K562 (cell line): Measurements from ENCODE around the gene BCAS3. TPM values are rescaled to one million over a fixed set of nuclear protein-coding genes. Genes with fewer than 3 reads are reported as not detected.

Experiments
- KLF6 ChIP-seq: fragments of 250-450 bp; sonication (Bioruptor Pico); IDR thresholded peaks from 2 replicates; pipeline ENCODE4 v1.4.0; 2020; ENCODE audit warnings: mild to moderate bottlenecking, moderate library complexity, borderline replicate concordance
- MEIS2 ChIP-seq: fragments of 450-650 bp; IDR thresholded peaks from 2 replicates; pipeline ENCODE4 v1.6.1; 2014; ENCODE audit warnings: mild to moderate bottlenecking; ENCODE audit not compliant: partially characterized antibody
- NCOA2 ChIP-seq, 2 experiments: fragments of 450-650 bp; IDR thresholded peaks; 2 replicates each; pipeline ENCODE4 v1.6.1; 2018; ENCODE audit warnings: mild to moderate bottlenecking in 2 of 2, moderate library complexity in 1 of 2; ENCODE audit not compliant: partially characterized antibody in 2 of 2
- NEUROD1 ChIP-seq: fragments of 150-350 bp; IDR thresholded peaks from 2 replicates; pipeline ENCODE4 v1.6.1; 2014; ENCODE audit warnings: borderline replicate concordance, low read length, low read depth; ENCODE audit not compliant: partially characterized antibody
- ZNF695 ChIP-seq: fragments of 450-650 bp; formaldehyde crosslinking; IDR thresholded peaks from 2 replicates; pipeline ENCODE4 v1.4.0; 2020; ENCODE audit warnings: mild to moderate bottlenecking, moderate library complexity
- ZNF699 ChIP-seq: fragments of 250-450 bp; sonication (Bioruptor Pico); IDR thresholded peaks from 2 replicates; pipeline ENCODE4 v1.8.0; 2021; ENCODE audit warnings: mild to moderate bottlenecking, moderate library complexity; ENCODE audit not compliant: insufficient replicate concordance
- ZNF75A ChIP-seq: fragments of 450-650 bp; formaldehyde crosslinking; IDR thresholded peaks from 2 replicates; pipeline ENCODE4 v1.4.0; 2020; ENCODE audit warnings: mild to moderate bottlenecking
- polyA plus RNA-seq, 8 experiments: library from polyadenylated mRNA; depleted of rRNA in 4 of 8; stranded (reverse) in 5 of 8; unstranded in 3 of 8; fragments of >200 nt; fragmentation: Nextera tagmentation in 2 of 8; fragmentation: Illumina TruSeq in 1 of 8; extraction: Ambion mirVana in 2 of 8; extraction: Trizol in 1 of 8; gene quantifications; 2 replicates each; pipeline versions ENCODE4 v1.2.1 to v1.2.3, GENCODE V29; 2011 to 2014; ENCODE audit warnings: inconsistent platforms in 1 of 8, missing spikeins in 1 of 8
- total RNA-seq, 7 experiments: library from RNA; depleted of rRNA in 6 of 7; stranded (reverse); fragments of >200 nt in 6 of 7; fragmentation: Illumina TruSeq in 2 of 7; extraction: Trizol in 2 of 7; gene quantifications; 2 replicates each; pipeline versions ENCODE4 v1.2.1 to v1.2.3, GENCODE V29; 2011 to 2021; ENCODE audit warnings: low replicate concordance in 1 of 7
- TF ChIP-seq, protein P1 (sequence below): fragments of 450-650 bp; IDR thresholded peaks from 2 replicates; pipeline ENCODE4 v1.6.1; 2016; ENCODE audit warnings: mild to moderate bottlenecking, moderate library complexity
- TF ChIP-seq, protein P2 (sequence below): fragments of 250-450 bp; sonication (Bioruptor Pico); IDR thresholded peaks from 2 replicates; pipeline ENCODE4 v1.4.0; 2020

Gene BCAS3
- total and polyA plus RNA-seq, 9 of the 15 experiments (the other 6 are each of a cell fraction or from before 2014, with no cell fraction given), result 1.9 to 5.5 (median 3.5) TPM

DNA sequence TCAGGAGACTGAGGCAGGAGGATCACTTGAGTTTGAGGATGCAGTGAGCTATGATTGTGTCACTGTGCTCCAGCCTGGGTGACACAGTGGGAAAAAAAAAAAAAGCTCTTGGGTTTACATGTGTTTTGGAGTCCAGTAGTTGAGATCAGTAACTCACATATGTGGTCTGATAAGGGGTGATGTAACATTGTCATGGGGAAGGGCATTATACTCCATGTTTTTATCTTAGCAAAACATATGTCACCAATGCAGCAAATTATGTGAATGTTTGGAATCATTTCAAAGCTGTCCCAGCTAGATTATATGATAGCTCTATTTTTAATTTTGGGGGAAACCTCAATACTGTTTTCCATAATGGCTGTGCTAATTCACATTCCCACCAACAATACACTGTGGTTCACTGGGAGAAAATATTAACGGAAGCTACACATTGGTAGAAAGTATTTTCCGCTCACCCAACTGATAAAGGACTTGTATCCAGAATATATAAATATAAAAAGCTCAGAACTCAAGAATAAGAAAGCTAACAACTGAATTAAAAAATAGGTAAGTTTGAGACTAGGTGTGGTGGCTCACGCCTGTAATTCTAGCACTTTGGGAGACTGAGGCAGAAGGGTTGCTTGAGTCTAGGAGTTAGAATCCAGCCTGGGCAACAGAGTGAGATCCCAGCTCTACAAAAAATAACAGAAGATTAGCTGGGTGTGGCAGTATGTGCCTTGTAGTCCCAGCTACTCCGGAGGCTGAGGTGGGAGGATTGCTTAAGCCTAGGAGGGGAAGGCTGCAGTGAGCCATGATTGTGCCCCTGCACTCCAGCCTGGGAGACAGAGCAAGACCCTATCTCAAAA, 497.9 kb downstream of the BCAS3 start (continued):
- TF ChIP-seq, protein P1, sequence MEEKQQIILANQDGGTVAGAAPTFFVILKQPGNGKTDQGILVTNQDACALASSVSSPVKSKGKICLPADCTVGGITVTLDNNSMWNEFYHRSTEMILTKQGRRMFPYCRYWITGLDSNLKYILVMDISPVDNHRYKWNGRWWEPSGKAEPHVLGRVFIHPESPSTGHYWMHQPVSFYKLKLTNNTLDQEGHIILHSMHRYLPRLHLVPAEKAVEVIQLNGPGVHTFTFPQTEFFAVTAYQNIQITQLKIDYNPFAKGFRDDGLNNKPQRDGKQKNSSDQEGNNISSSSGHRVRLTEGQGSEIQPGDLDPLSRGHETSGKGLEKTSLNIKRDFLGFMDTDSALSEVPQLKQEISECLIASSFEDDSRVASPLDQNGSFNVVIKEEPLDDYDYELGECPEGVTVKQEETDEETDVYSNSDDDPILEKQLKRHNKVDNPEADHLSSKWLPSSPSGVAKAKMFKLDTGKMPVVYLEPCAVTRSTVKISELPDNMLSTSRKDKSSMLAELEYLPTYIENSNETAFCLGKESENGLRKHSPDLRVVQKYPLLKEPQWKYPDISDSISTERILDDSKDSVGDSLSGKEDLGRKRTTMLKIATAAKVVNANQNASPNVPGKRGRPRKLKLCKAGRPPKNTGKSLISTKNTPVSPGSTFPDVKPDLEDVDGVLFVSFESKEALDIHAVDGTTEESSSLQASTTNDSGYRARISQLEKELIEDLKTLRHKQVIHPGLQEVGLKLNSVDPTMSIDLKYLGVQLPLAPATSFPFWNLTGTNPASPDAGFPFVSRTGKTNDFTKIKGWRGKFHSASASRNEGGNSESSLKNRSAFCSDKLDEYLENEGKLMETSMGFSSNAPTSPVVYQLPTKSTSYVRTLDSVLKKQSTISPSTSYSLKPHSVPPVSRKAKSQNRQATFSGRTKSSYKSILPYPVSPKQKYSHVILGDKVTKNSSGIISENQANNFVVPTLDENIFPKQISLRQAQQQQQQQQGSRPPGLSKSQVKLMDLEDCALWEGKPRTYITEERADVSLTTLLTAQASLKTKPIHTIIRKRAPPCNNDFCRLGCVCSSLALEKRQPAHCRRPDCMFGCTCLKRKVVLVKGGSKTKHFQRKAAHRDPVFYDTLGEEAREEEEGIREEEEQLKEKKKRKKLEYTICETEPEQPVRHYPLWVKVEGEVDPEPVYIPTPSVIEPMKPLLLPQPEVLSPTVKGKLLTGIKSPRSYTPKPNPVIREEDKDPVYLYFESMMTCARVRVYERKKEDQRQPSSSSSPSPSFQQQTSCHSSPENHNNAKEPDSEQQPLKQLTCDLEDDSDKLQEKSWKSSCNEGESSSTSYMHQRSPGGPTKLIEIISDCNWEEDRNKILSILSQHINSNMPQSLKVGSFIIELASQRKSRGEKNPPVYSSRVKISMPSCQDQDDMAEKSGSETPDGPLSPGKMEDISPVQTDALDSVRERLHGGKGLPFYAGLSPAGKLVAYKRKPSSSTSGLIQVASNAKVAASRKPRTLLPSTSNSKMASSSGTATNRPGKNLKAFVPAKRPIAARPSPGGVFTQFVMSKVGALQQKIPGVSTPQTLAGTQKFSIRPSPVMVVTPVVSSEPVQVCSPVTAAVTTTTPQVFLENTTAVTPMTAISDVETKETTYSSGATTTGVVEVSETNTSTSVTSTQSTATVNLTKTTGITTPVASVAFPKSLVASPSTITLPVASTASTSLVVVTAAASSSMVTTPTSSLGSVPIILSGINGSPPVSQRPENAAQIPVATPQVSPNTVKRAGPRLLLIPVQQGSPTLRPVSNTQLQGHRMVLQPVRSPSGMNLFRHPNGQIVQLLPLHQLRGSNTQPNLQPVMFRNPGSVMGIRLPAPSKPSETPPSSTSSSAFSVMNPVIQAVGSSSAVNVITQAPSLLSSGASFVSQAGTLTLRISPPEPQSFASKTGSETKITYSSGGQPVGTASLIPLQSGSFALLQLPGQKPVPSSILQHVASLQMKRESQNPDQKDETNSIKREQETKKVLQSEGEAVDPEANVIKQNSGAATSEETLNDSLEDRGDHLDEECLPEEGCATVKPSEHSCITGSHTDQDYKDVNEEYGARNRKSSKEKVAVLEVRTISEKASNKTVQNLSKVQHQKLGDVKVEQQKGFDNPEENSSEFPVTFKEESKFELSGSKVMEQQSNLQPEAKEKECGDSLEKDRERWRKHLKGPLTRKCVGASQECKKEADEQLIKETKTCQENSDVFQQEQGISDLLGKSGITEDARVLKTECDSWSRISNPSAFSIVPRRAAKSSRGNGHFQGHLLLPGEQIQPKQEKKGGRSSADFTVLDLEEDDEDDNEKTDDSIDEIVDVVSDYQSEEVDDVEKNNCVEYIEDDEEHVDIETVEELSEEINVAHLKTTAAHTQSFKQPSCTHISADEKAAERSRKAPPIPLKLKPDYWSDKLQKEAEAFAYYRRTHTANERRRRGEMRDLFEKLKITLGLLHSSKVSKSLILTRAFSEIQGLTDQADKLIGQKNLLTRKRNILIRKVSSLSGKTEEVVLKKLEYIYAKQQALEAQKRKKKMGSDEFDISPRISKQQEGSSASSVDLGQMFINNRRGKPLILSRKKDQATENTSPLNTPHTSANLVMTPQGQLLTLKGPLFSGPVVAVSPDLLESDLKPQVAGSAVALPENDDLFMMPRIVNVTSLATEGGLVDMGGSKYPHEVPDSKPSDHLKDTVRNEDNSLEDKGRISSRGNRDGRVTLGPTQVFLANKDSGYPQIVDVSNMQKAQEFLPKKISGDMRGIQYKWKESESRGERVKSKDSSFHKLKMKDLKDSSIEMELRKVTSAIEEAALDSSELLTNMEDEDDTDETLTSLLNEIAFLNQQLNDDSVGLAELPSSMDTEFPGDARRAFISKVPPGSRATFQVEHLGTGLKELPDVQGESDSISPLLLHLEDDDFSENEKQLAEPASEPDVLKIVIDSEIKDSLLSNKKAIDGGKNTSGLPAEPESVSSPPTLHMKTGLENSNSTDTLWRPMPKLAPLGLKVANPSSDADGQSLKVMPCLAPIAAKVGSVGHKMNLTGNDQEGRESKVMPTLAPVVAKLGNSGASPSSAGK, result no peak
- 0 out of 2 replicates have a peak, but pooled peaks have one; percentile 19 for TF ChIP-seq KLF6 (CRISPR knock-in tag)
- TF ChIP-seq NEUROD1, result peak; percentile 66
- no peak for TF ChIP-seq ZNF699 (CRISPR knock-in tag)
- no peak for TF ChIP-seq ZNF75A
- TF ChIP-seq MEIS2, result peak; percentile 79
- TF ChIP-seq, protein P2, sequence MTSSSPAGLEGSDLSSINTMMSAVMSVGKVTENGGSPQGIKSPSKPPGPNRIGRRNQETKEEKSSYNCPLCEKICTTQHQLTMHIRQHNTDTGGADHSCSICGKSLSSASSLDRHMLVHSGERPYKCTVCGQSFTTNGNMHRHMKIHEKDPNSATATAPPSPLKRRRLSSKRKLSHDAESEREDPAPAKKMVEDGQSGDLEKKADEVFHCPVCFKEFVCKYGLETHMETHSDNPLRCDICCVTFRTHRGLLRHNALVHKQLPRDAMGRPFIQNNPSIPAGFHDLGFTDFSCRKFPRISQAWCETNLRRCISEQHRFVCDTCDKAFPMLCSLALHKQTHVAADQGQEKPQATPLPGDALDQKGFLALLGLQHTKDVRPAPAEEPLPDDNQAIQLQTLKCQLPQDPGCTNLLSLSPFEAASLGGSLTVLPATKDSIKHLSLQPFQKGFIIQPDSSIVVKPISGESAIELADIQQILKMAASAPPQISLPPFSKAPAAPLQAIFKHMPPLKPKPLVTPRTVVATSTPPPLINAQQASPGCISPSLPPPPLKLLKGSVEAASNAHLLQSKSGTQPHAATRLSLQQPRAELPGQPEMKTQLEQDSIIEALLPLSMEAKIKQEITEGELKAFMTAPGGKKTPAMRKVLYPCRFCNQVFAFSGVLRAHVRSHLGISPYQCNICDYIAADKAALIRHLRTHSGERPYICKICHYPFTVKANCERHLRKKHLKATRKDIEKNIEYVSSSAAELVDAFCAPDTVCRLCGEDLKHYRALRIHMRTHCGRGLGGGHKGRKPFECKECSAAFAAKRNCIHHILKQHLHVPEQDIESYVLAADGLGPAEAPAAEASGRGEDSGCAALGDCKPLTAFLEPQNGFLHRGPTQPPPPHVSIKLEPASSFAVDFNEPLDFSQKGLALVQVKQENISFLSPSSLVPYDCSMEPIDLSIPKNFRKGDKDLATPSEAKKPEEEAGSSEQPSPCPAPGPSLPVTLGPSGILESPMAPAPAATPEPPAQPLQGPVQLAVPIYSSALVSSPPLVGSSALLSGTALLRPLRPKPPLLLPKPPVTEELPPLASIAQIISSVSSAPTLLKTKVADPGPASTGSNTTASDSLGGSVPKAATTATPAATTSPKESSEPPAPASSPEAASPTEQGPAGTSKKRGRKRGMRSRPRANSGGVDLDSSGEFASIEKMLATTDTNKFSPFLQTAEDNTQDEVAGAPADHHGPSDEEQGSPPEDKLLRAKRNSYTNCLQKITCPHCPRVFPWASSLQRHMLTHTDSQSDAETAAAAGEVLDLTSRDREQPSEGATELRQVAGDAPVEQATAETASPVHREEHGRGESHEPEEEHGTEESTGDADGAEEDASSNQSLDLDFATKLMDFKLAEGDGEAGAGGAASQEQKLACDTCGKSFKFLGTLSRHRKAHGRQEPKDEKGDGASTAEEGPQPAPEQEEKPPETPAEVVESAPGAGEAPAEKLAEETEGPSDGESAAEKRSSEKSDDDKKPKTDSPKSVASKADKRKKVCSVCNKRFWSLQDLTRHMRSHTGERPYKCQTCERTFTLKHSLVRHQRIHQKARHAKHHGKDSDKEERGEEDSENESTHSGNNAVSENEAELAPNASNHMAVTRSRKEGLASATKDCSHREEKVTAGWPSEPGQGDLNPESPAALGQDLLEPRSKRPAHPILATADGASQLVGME, result no peak
- TF ChIP-seq ZNF695 (CRISPR knock-in tag), result no peak
- TF ChIP-seq NCOA2 (IDR thresholded peaks at IDR 0.05; ENCODE audit: partially characterized antibody in 2 of 2), result peak in 1 of 2 experiments; percentile 37
